ENCODE data around the gene PRKCA.

- TF ChIP-seq ZBTB33 (IDR thresholded peaks at IDR 0.05) = no peak
- no peak for TF ChIP-seq CTCF (IDR thresholded peaks at IDR 0.05; ENCODE audit: low read depth, low read length, missing input control)
- no peak for TF ChIP-seq RAD21 (IDR thresholded peaks at IDR 0.05)
- TF ChIP-seq TAF1 (conservative IDR thresholded peaks at IDR 0.05) = no peak
- no peak for TF ChIP-seq MAX (IDR thresholded peaks at IDR 0.05)
These were observed 190.2 kb downstream of the PRKCA start for GRCh38 chr17:66492561-66493005.

All from liver (tissue), 3 donors.